ENCODE data around the gene TNFRSF13B. TPM values are rescaled to one million over a fixed set of nuclear protein-coding genes. Genes with fewer than 3 reads are reported as not detected.
A peak's percentile ranks its signal among the peaks of the same experiment; 100 is the strongest.

TNFRSF13B gene
- total and polyA plus RNA-seq, 10 of the 15 experiments (the other 5 are each of a cell fraction or from before 2014, with no cell fraction given) = 15.5 to 231 (median 119) TPM

DNA sequence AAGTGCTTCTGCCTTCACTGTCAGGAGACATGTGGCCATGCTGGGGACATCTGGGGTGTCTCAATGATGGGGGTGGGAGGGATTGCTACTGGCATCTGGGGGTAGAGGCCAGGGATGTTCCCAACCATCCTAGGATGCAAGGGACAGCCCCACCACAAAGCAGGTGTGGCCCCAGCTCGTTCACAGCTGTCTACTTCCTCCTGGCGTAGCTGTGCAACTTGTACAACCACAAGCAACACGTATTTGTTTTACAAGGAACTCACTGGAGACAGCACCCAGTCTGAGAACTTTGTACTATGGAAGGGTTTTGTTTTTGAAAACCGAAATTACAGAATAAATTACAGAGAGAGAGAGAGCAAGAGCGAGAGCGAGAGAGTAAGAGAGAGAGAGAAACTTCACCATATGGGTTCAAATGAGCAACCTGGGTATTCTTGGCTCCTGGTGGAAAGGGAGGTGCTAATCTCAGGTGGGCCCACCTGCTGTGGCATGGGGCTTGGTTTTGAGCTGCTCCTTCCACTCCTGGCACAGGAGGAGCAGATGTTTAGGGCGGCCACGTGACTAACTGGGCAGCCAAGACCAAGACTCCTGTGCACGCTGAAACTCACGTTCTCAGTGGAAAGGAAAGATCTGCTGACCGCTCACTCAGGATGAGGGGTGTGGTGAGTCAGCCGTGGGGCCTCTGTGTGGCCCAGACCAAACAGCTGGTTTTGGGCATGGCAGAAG is 17.5 kb upstream of the TNFRSF13B start (continued):
- TF ChIP-seq, protein P1, sequence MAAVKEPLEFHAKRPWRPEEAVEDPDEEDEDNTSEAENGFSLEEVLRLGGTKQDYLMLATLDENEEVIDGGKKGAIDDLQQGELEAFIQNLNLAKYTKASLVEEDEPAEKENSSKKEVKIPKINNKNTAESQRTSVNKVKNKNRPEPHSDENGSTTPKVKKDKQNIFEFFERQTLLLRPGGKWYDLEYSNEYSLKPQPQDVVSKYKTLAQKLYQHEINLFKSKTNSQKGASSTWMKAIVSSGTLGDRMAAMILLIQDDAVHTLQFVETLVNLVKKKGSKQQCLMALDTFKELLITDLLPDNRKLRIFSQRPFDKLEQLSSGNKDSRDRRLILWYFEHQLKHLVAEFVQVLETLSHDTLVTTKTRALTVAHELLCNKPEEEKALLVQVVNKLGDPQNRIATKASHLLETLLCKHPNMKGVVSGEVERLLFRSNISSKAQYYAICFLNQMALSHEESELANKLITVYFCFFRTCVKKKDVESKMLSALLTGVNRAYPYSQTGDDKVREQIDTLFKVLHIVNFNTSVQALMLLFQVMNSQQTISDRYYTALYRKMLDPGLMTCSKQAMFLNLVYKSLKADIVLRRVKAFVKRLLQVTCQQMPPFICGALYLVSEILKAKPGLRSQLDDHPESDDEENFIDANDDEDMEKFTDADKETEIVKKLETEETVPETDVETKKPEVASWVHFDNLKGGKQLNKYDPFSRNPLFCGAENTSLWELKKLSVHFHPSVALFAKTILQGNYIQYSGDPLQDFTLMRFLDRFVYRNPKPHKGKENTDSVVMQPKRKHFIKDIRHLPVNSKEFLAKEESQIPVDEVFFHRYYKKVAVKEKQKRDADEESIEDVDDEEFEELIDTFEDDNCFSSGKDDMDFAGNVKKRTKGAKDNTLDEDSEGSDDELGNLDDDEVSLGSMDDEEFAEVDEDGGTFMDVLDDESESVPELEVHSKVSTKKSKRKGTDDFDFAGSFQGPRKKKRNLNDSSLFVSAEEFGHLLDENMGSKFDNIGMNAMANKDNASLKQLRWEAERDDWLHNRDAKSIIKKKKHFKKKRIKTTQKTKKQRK (IDR thresholded peaks at IDR 0.05; ENCODE audit: low read depth, low read length) = no peak
- TF ChIP-seq ETV6 (conservative IDR thresholded peaks at IDR 0.05 in 1 of 2, IDR thresholded peaks at IDR 0.05 in 1 of 2; ENCODE audit: borderline replicate concordance in 1 of 2, low read depth in 1 of 2) (peak in 1 of 2 experiments; percentile 42; a peak in 2 of 4 replicates), SMARCA5 (IDR thresholded peaks at IDR 0.05) (peak; percentile 23; the same call in 1 of the 2 replicates), PML (IDR thresholded peaks at IDR 0.05; ENCODE audit: low read length) (0 out of 2 replicates have a peak, but pooled peaks have one; percentile 59), TBL1XR1 (IDR thresholded peaks at IDR 0.05; ENCODE audit: low read depth, low read length) (peak; percentile 53), IRF4 (IDR thresholded peaks at IDR 0.05; ENCODE audit: low read depth, low read length) (no peak), BACH1 (IDR thresholded peaks at IDR 0.05; ENCODE audit: borderline replicate concordance) (no peak), EZH2 (IDR thresholded peaks at IDR 0.05; ENCODE audit: borderline replicate concordance, control insufficient read depth, low read depth, low read length) (no peak), BHLHE40 (IDR thresholded peaks at IDR 0.05; ENCODE audit: borderline replicate concordance in 1 of 2, low read depth in 2 of 2, low read length in 1 of 2) (peak; percentile 63 to 90; a peak in 3 of 4 replicates), CREM (IDR thresholded peaks at IDR 0.05; ENCODE audit: low read depth) (0 out of 2 replicates have a peak, but pooled peaks have one; percentile 29), DPF2 (IDR thresholded peaks at IDR 0.05) (0 out of 2 replicates have a peak, but pooled peaks have one; percentile 9), NRF1 (conservative IDR thresholded peaks at IDR 0.05; ENCODE audit: low read depth, low read length) (no peak), ZNF622 (IDR thresholded peaks at IDR 0.05) (no peak), SMC3 (IDR thresholded peaks at IDR 0.05; ENCODE audit: borderline replicate concordance, low read length) (peak; percentile 18), SPI1 (IDR thresholded peaks at IDR 0.05; ENCODE audit: borderline replicate concordance, insufficient read depth, low read depth, low read length) (peak; percentile 27; the same call in 1 of the 2 replicates), PAX8 (IDR thresholded peaks at IDR 0.05) (no peak), SUZ12 (IDR thresholded peaks at IDR 0.05; ENCODE audit: unreplicated experiment) (no peak), HCFC1 (IDR thresholded peaks at IDR 0.05; ENCODE audit: low read length) (no peak; the same call in 1 of the 2 replicates), TCF7 (IDR thresholded peaks at IDR 0.05; ENCODE audit: borderline replicate concordance) (no peak), CHD1 (IDR thresholded peaks at IDR 0.05; ENCODE audit: low read depth, low read length) (no peak), ZNF217 (IDR thresholded peaks at IDR 0.05) (no peak), EED (IDR thresholded peaks at IDR 0.05; ENCODE audit: low read depth) (peak; percentile 85)
- TF ChIP-seq, protein P2, sequence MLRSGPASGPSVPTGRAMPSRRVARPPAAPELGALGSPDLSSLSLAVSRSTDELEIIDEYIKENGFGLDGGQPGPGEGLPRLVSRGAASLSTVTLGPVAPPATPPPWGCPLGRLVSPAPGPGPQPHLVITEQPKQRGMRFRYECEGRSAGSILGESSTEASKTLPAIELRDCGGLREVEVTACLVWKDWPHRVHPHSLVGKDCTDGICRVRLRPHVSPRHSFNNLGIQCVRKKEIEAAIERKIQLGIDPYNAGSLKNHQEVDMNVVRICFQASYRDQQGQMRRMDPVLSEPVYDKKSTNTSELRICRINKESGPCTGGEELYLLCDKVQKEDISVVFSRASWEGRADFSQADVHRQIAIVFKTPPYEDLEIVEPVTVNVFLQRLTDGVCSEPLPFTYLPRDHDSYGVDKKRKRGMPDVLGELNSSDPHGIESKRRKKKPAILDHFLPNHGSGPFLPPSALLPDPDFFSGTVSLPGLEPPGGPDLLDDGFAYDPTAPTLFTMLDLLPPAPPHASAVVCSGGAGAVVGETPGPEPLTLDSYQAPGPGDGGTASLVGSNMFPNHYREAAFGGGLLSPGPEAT (IDR thresholded peaks at IDR 0.05; ENCODE audit: low read depth) = peak; percentile 49; the same call in 1 of the 2 replicates
- TF ChIP-seq, protein P3, sequence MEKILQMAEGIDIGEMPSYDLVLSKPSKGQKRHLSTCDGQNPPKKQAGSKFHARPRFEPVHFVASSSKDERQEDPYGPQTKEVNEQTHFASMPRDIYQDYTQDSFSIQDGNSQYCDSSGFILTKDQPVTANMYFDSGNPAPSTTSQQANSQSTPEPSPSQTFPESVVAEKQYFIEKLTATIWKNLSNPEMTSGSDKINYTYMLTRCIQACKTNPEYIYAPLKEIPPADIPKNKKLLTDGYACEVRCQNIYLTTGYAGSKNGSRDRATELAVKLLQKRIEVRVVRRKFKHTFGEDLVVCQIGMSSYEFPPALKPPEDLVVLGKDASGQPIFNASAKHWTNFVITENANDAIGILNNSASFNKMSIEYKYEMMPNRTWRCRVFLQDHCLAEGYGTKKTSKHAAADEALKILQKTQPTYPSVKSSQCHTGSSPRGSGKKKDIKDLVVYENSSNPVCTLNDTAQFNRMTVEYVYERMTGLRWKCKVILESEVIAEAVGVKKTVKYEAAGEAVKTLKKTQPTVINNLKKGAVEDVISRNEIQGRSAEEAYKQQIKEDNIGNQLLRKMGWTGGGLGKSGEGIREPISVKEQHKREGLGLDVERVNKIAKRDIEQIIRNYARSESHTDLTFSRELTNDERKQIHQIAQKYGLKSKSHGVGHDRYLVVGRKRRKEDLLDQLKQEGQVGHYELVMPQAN (conservative IDR thresholded peaks at IDR 0.05) = no peak
